CD4-positive, alpha-beta T cell (primary cell): ENCODE data around the gene RELL2. TPM values are rescaled to one million over a fixed set of nuclear protein-coding genes. Genes with fewer than 3 reads are reported as not detected.
A peak's percentile ranks its signal among the peaks of the same experiment; 100 is the strongest.

Experiments used
- ATAC-seq: fragments of 200-7000 bp; cut with Tn5 transposase; one replicate; pipeline ENCODE4 v1.10.0; 2022; ENCODE audit warnings: mild to moderate bottlenecking; ENCODE audit not compliant: poor library complexity
- CTCF ChIA-PET: fragments of 350-600 bp; sonication (Branson Sonifier 250); formaldehyde crosslinking; loops from one replicate; lab custom pipeline; 2021; ENCODE audit warnings: antibody characterized with exemption, inconsistent platforms; lab: Charles Lee
- POLR2A ChIA-PET: fragments of 350-600 bp; sonication (Branson Sonifier 250); formaldehyde crosslinking; loops from one replicate; lab custom pipeline; 2021; ENCODE audit warnings: antibody characterized with exemption, inconsistent platforms; lab: Charles Lee
- DNase-seq, 14 experiments: peaks; one replicate each; pipeline ENCODE4 v3.0.0-alpha.2; 2013 to 2020; ENCODE audit warnings: mixed read lengths in 2 of 14
- H3K27ac ChIP-seq, 2 donors: one replicate each; pipeline versions ENCODE4 v1.5.1 to v1.7.0; 2013; ENCODE audit warnings: low read length in 2 of 2, low read depth in 1 of 2, mild to moderate bottlenecking in 1 of 2
- H3K27me3 ChIP-seq, 2 experiments: 1 replicate in 1 of 2; 2 replicates in 1 of 2; pipeline versions ENCODE4 v1.6.1 to v1.7.0; 2013; ENCODE audit warnings: low read length in 2 of 2, control low read depth in 1 of 2, mild to moderate bottlenecking in 1 of 2, moderate library complexity in 1 of 2; ENCODE audit not compliant: insufficient read depth in 2 of 2, control insufficient read depth in 1 of 2
- H3K36me3 ChIP-seq: one replicate; pipeline ENCODE4 v1.6.1; 2013; ENCODE audit warnings: low read length, control low read depth; ENCODE audit not compliant: insufficient read depth
- H3K4me1 ChIP-seq: one replicate; pipeline ENCODE4 v1.6.1; 2013; ENCODE audit warnings: low read length, control low read depth; ENCODE audit not compliant: insufficient read depth
- H3K4me3 ChIP-seq: one replicate; pipeline ENCODE4 v1.5.1; 2013; ENCODE audit warnings: mild to moderate bottlenecking, low read length, moderate library complexity
- H3K9me3 ChIP-seq, 2 experiments: 1 replicate in 1 of 2; 2 replicates in 1 of 2; pipeline versions ENCODE4 v1.6.1 to v1.7.0; 2013; ENCODE audit warnings: low read length in 2 of 2, mild to moderate bottlenecking in 2 of 2, control low read depth in 1 of 2, moderate library complexity in 1 of 2; ENCODE audit not compliant: control insufficient read depth in 1 of 2, insufficient read depth in 1 of 2
- H3K27ac Mint-ChIP-seq: one replicate; pipeline ENCODE4 v1.8.0; 2020; ENCODE audit warnings: mixed read lengths
- H3K27me3 Mint-ChIP-seq: one replicate; pipeline ENCODE4 v1.8.0; 2021; ENCODE audit warnings: mixed read lengths
- H3K36me3 Mint-ChIP-seq: one replicate; pipeline ENCODE4 v1.8.0; 2021; ENCODE audit warnings: low read depth, mixed read lengths
- H3K4me1 Mint-ChIP-seq: one replicate; pipeline ENCODE4 v1.8.0; 2021; ENCODE audit warnings: low read depth, mixed read lengths
- H3K4me3 Mint-ChIP-seq: one replicate; pipeline ENCODE4 v1.8.0; 2020; ENCODE audit warnings: mild to moderate bottlenecking, mixed read lengths
- H3K9me3 Mint-ChIP-seq: one replicate; pipeline ENCODE4 v1.8.0; 2020; ENCODE audit warnings: mixed read lengths
- CTCF ChIP-seq: fragments of 200-600 bp; IDR thresholded peaks from one replicate; pipeline ENCODE4 v1.8.0; 2022; ENCODE audit warnings: antibody characterized with exemption, mild to moderate bottlenecking
- intact Hi-C, 2 experiments: fragments of 100-400 bp; cut with DNase I in 1 of 2; cut with micrococcal nuclease in 1 of 2; formaldehyde crosslinking; loops; one replicate each; pipeline versions ENCODE4 v1.15.1 to v1.9.0; 2023 to 2025; cut with DNase I, micrococcal nuclease
- total RNA-seq, 174 experiments: library from RNA in 2 of 174; stranded (reverse) in 2 of 174; gene quantifications; one replicate each; pipeline ENCODE4 v1.2.3 and lab custom pipeline; 2021 to 2026

RELL2 gene
- total RNA-seq, 2 experiments from 2014 or later = 10.9 to 11.4 TPM

- Mint-ChIP-seq H3K27me3 (no peaks in the 10 kb centered on the region), H3K4me3 (no peak overlapping the region), H3K4me1 (no peaks in the 10 kb centered on the region), H3K9me3 (no peaks in the 10 kb centered on the region), H3K36me3 (no peaks in the 10 kb centered on the region), H3K27ac (no peak overlapping the region)
- Histone ChIP-seq H3K4me1 (peaks cover 4% of the 10 kb centered on the region), H3K27ac (no peak overlapping the region), H3K9me3 (peaks cover 0 to 5% of the 10 kb centered on the region in 2 experiments), H3K27me3 (no peaks in the 10 kb centered on the region), H3K36me3 (no peaks in the 10 kb centered on the region), H3K4me3 (no peak overlapping the region)
- ATAC-seq = no peak
- CTCF ChIA-PET = interaction anchor here (1.3 kb wide), 1 partner anchor 298 kb away, joined by 3 read pairs; no protein-coding TSS in a partner anchor
- POLR2A ChIA-PET = no interaction called here
- DNase-seq = peak in 1 of 14 experiments; percentile 5
- intact Hi-C loops = loop anchor here in 1 of 2 experiments (5.0 kb wide), 1 partner anchor 150 kb away; no protein-coding TSS in a partner anchor
- no peak for TF ChIP-seq CTCF
Observed at GRCh38 chr5:141662028-141662427, 25.2 kb downstream of the RELL2 start.

GRCh38 chr5:141663506-141663905 lies 26.7 kb downstream of the RELL2 start:
- no peaks in the 10 kb centered on the region for H3K4me1 Mint-ChIP-seq
- intact Hi-C loops = loop anchor here in 1 of 2 experiments (5.0 kb wide), 1 partner anchor 149 kb away; no protein-coding TSS in a partner anchor
- peaks cover 0 to 5% of the 10 kb centered on the region in 2 experiments for H3K9me3 ChIP-seq
- no peaks in the 10 kb centered on the region for H3K36me3 Mint-ChIP-seq
- ATAC-seq (no peak), DNase-seq (no peak)
- H3K4me1 ChIP-seq = peaks cover 4% of the 10 kb centered on the region
- ChIA-PET POLR2A (interaction anchor here (1.8 kb wide), 1 partner anchor 216 kb away, joined by 5 read pairs; no protein-coding TSS in a partner anchor), CTCF (interaction anchor here (1.0 kb wide), 1 partner anchor 44 kb away, joined by 4 read pairs; the partner anchor contains the start of gene DIAPH1)
- H3K4me3 ChIP-seq = no peak overlapping the region
- no peaks in the 10 kb centered on the region for H3K27me3 ChIP-seq
- H3K27ac Mint-ChIP-seq = no peak overlapping the region
- H3K27ac ChIP-seq = no peak overlapping the region
- H3K4me3 Mint-ChIP-seq = no peak overlapping the region
- no peaks in the 10 kb centered on the region for H3K27me3 Mint-ChIP-seq
- H3K9me3 Mint-ChIP-seq = no peaks in the 10 kb centered on the region
- TF ChIP-seq CTCF = no peak
- no peaks in the 10 kb centered on the region for H3K36me3 ChIP-seq

GRCh38 chr5:141664733-141665461 lies 28.1 kb downstream of the RELL2 start:
- Histone ChIP-seq H3K4me1 (peaks cover 4% of the 10 kb centered on the region), H3K27me3 (no peaks in the 10 kb centered on the region), H3K27ac (no peak overlapping the region), H3K4me3 (no peak overlapping the region), H3K9me3 (no peaks in the 10 kb centered on the region), H3K36me3 (no peaks in the 10 kb centered on the region)
- Mint-ChIP-seq H3K4me1 (no peaks in the 10 kb centered on the region), H3K9me3 (no peaks in the 10 kb centered on the region), H3K4me3 (no peak overlapping the region), H3K27ac (no peak overlapping the region), H3K27me3 (no peaks in the 10 kb centered on the region), H3K36me3 (no peaks in the 10 kb centered on the region)
- ChIA-PET POLR2A (interaction anchor here (0.7 to 1.8 kb wide), 3 partner anchors 27 to 214 kb away, joined by 4 to 5 read pairs (median 5); partner anchors contain the start of gene RELL2), CTCF (interaction anchor here (0.6 to 2.3 kb wide), 15 partner anchors 9 to 1048 kb away, joined by 3 to 18 read pairs (median 4); partner anchors contain the start of genes FCHSD1, HDAC3, PCDH1 and RELL2)
- ATAC-seq (peak; percentile 74), DNase-seq (peak; percentile 36 to 87 (median 70))
- peak; percentile 96 for TF ChIP-seq CTCF
- intact Hi-C loops = loop anchor here (1.0 to 5.0 kb wide), 6 partner anchors 147 to 482 kb away; partner anchors contain the start of gene PCDH12 (in 1 of the 2)
